ENCODE measurements around the gene BACH2.
A peak's percentile ranks its signal among the peaks of the same experiment; 100 is the strongest.

BACH2 gene

GRCh38 chr6:90249034-90249433 is 47.6 kb downstream of the BACH2 start:
- H3K4me2 ChIP-seq (ENCODE audit: low read depth, low read length, poor library complexity, severe bottlenecking), result no peak overlapping the region
- peaks cover 12% of the 10 kb centered on the region; the same call in 1 of the 2 replicates for H3K79me2 ChIP-seq (ENCODE audit: insufficient read depth, low read length)
- H3K4me3 ChIP-seq (ENCODE audit: insufficient read depth, low read length, poor library complexity, severe bottlenecking), result no peak overlapping the region
- no peaks in the 10 kb centered on the region for H3K9me3 ChIP-seq (ENCODE audit: insufficient read depth, low read length)
- H3K9me2 ChIP-seq (replicated peaks; ENCODE audit: insufficient read depth, low read length), result no peaks in the 10 kb centered on the region
- H3K27ac ChIP-seq (ENCODE audit: low read depth, low read length), result no peak overlapping the region
- H2AFZ ChIP-seq (ENCODE audit: low read depth, low read length, severe bottlenecking), result no peak overlapping the region
- peaks cover 7% of the 10 kb centered on the region; the same call in 1 of the 2 replicates for H3K36me3 ChIP-seq (ENCODE audit: low read length)
- peaks cover 33% of the 10 kb centered on the region for H3F3A ChIP-seq (ENCODE audit: insufficient read depth)
- no peaks in the 10 kb centered on the region for H4K20me1 ChIP-seq (ENCODE audit: low read depth, low read length)
- H3K27me3 ChIP-seq (ENCODE audit: low read length), result no peaks in the 10 kb centered on the region
- no peak overlapping the region for H3K9ac ChIP-seq (ENCODE audit: low read length)
- TF ChIP-seq CTCF (IDR thresholded peaks at IDR 0.05; ENCODE audit: insufficient read depth, low read length, poor library complexity, severe bottlenecking) (no peak), EZH2phosphoT487 (conservative IDR thresholded peaks at IDR 0.05; ENCODE audit: low read length) (no peak)

GRCh38 chr6:90247262-90247661 is 49.4 kb downstream of the BACH2 start:
- no peaks in the 10 kb centered on the region for H3K27me3 ChIP-seq (ENCODE audit: low read length)
- H3F3A ChIP-seq (ENCODE audit: insufficient read depth), result peaks cover 30% of the 10 kb centered on the region
- peaks cover 6% of the 10 kb centered on the region; the same call in 1 of the 2 replicates for H3K79me2 ChIP-seq (ENCODE audit: insufficient read depth, low read length)
- no peaks in the 10 kb centered on the region for H3K9me2 ChIP-seq (replicated peaks; ENCODE audit: insufficient read depth, low read length)
- no peak overlapping the region for H3K9ac ChIP-seq (ENCODE audit: low read length)
- H3K36me3 ChIP-seq (ENCODE audit: low read length), result peaks cover 7% of the 10 kb centered on the region; the same call in 1 of the 2 replicates
- H3K9me3 ChIP-seq (ENCODE audit: insufficient read depth, low read length), result no peaks in the 10 kb centered on the region
- H3K4me3 ChIP-seq (ENCODE audit: insufficient read depth, low read length, poor library complexity, severe bottlenecking), result no peak overlapping the region
- H4K20me1 ChIP-seq (ENCODE audit: low read depth, low read length), result no peaks in the 10 kb centered on the region
- no peak overlapping the region for H3K27ac ChIP-seq (ENCODE audit: low read depth, low read length)
- H3K4me2 ChIP-seq (ENCODE audit: low read depth, low read length, poor library complexity, severe bottlenecking), result no peak overlapping the region
- no peak overlapping the region for H2AFZ ChIP-seq (ENCODE audit: low read depth, low read length, severe bottlenecking)
- TF ChIP-seq EZH2phosphoT487 (conservative IDR thresholded peaks at IDR 0.05; ENCODE audit: low read length), result no peak
- no peak for TF ChIP-seq CTCF (IDR thresholded peaks at IDR 0.05; ENCODE audit: insufficient read depth, low read length, poor library complexity, severe bottlenecking)

- H3K9me2 ChIP-seq (replicated peaks; ENCODE audit: insufficient read depth, low read length), result no peaks in the 10 kb centered on the region
- TF ChIP-seq CTCF (IDR thresholded peaks at IDR 0.05; ENCODE audit: insufficient read depth, low read length, poor library complexity, severe bottlenecking), result no peak
- no peak for TF ChIP-seq EZH2phosphoT487 (conservative IDR thresholded peaks at IDR 0.05; ENCODE audit: low read length)
- H3F3A ChIP-seq (ENCODE audit: insufficient read depth), result peaks cover 8% of the 10 kb centered on the region; the same call in 1 of the 2 replicates
- no peaks in the 10 kb centered on the region for H3K79me2 ChIP-seq (ENCODE audit: insufficient read depth, low read length)
- no peak overlapping the region for H3K27ac ChIP-seq (ENCODE audit: low read depth, low read length)
- H3K9ac ChIP-seq (ENCODE audit: low read length), result no peak overlapping the region
- H3K36me3 ChIP-seq (ENCODE audit: low read length), result no peaks in the 10 kb centered on the region
- H3K4me2 ChIP-seq (ENCODE audit: low read depth, low read length, poor library complexity, severe bottlenecking), result peak overlapping the region; percentile 4
- no peaks in the 10 kb centered on the region for H3K9me3 ChIP-seq (ENCODE audit: insufficient read depth, low read length)
- H2AFZ ChIP-seq (ENCODE audit: low read depth, low read length, severe bottlenecking), result no peak overlapping the region
- no peak overlapping the region for H3K4me3 ChIP-seq (ENCODE audit: insufficient read depth, low read length, poor library complexity, severe bottlenecking)
- no peaks in the 10 kb centered on the region for H4K20me1 ChIP-seq (ENCODE audit: low read depth, low read length)
- H3K27me3 ChIP-seq (ENCODE audit: low read length), result no peaks in the 10 kb centered on the region
These were observed 55.3 kb downstream of the BACH2 start for GRCh38 chr6:90241229-90241880.
